Measurements from ENCODE around the gene TPCN2.

The TPCN2 gene

DNA sequence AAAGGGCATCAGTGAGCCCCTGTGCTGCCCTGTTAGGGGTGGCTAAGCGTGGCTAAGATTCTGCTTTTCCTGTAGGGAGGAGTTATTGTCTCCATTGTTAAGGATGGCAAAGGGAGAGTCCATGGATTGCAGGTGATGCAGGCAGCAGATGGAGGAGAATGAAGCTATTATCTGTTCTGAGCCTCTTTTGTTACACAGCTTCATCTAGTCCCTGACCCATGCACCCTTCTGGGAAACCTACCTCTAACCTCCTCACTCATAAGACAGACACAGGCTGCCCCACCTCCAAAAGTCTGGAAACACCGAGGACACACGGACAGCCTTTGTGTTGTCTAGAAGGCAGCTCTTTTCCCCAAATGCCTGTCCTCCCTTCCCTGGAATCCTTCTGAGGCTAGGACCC lies 120.7 kb downstream of the TPCN2 start (continued):
- TF ChIP-seq, protein P1, sequence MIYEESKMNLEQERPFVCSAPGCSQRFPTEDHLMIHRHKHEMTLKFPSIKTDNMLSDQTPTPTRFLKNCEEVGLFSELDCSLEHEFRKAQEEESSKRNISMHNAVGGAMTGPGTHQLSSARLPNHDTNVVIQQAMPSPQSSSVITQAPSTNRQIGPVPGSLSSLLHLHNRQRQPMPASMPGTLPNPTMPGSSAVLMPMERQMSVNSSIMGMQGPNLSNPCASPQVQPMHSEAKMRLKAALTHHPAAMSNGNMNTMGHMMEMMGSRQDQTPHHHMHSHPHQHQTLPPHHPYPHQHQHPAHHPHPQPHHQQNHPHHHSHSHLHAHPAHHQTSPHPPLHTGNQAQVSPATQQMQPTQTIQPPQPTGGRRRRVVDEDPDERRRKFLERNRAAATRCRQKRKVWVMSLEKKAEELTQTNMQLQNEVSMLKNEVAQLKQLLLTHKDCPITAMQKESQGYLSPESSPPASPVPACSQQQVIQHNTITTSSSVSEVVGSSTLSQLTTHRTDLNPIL (CRISPR knock-in tag; IDR thresholded peaks at IDR 0.05; ENCODE audit: low read depth): no peak
- no peak for TF ChIP-seq BACH2 (CRISPR knock-in tag; IDR thresholded peaks at IDR 0.05; ENCODE audit: borderline replicate concordance)
- TF ChIP-seq, protein P2, sequence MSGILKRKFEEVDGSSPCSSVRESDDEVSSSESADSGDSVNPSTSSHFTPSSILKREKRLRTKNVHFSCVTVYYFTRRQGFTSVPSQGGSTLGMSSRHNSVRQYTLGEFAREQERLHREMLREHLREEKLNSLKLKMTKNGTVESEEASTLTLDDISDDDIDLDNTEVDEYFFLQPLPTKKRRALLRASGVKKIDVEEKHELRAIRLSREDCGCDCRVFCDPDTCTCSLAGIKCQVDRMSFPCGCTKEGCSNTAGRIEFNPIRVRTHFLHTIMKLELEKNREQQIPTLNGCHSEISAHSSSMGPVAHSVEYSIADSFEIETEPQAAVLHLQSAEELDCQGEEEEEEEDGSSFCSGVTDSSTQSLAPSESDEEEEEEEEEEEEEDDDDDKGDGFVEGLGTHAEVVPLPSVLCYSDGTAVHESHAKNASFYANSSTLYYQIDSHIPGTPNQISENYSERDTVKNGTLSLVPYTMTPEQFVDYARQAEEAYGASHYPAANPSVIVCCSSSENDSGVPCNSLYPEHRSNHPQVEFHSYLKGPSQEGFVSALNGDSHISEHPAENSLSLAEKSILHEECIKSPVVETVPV (CRISPR knock-in tag; IDR thresholded peaks at IDR 0.05): no peak
- no peak for TF ChIP-seq ZNF70 (CRISPR knock-in tag; IDR thresholded peaks at IDR 0.05)
- no peak for TF ChIP-seq TCF4 (CRISPR knock-in tag; IDR thresholded peaks at IDR 0.05; ENCODE audit: borderline replicate concordance)
- TF ChIP-seq ZFP3 (CRISPR knock-in tag; IDR thresholded peaks at IDR 0.05): no peak
- TF ChIP-seq RARB (CRISPR knock-in tag; IDR thresholded peaks at IDR 0.05): no peak

DNA sequence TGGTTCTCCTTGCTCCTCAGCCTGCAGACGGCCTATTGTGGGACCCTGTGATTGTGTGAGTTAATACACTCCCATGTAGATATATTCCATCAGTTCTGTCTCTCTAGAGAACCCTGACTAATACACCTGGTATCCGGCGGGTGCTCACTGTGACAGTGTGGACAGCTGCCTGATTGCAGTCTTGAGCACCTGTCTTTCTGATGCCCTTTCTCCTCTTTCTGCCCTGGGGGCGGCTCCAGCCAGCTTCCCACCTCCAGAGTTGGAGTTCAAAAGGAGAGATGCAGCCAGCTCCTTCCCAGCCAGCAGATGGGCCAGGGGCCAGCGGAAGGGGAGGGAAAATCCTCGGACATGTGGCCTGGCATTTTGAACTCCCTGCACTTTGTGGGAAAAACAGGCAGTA lies 122.0 kb downstream of the TPCN2 start:
- no peak for TF ChIP-seq ISL1 (CRISPR knock-in tag; IDR thresholded peaks at IDR 0.05)
- TF ChIP-seq, protein P1 (CRISPR knock-in tag; IDR thresholded peaks at IDR 0.05; ENCODE audit: low read depth): no peak
- TF ChIP-seq ZNF8 (CRISPR knock-in tag; IDR thresholded peaks at IDR 0.05): no peak
- TF ChIP-seq ARNTL (CRISPR knock-in tag; IDR thresholded peaks at IDR 0.05; ENCODE audit: borderline replicate concordance, low read depth): no peak
- TF ChIP-seq ZFP30 (CRISPR knock-in tag; IDR thresholded peaks at IDR 0.05): no peak
- no peak for ATAC-seq

DNA sequence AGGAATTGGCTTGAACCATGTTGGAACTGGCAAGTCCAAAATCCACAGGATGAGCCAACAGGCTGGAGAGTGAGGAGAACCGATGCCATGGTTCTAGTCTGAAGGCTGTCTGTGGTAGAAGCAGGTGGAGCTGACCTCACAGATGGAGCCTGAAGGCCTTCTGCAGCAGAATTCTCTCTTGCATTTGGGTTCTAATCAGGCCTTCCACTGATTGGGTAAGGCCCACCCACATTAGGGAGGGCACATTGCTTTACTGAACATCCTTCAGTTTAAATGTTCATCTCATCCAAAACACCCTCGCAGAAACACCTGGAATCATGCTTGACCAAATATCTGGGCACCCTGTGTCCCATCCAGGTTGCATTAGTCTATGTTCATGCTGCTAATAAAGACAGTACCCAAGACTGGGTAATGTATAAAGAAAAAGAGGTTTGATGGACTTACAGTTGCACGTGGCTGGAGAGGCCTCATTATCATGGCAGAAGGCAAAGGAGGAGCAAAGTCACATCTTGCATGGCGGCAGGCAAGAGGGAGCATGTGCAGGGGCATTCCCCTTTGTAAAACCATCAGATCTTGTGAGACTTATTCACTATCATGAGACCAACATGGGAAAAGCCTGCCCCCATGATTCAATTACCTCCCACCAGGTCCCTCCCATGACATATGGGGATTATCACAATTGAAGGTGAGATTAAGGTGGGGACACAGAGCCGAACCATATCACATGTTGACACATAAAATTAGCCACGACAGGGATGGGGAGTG lies 122.9 kb downstream of the TPCN2 start:
- no peak for ATAC-seq
- TF ChIP-seq CSDC2 (CRISPR knock-in tag; IDR thresholded peaks at IDR 0.05) (no peak), BACH2 (CRISPR knock-in tag; IDR thresholded peaks at IDR 0.05; ENCODE audit: borderline replicate concordance) (no peak), ZC3H10 (CRISPR knock-in tag; IDR thresholded peaks at IDR 0.05) (no peak), GLIS3 (CRISPR knock-in tag; IDR thresholded peaks at IDR 0.05) (no peak), ZNF8 (CRISPR knock-in tag; IDR thresholded peaks at IDR 0.05) (no peak), ISL1 (CRISPR knock-in tag; IDR thresholded peaks at IDR 0.05) (no peak), RARB (CRISPR knock-in tag; IDR thresholded peaks at IDR 0.05) (no peak), ZFP3 (CRISPR knock-in tag; IDR thresholded peaks at IDR 0.05) (no peak), ZNF565 (CRISPR knock-in tag; conservative IDR thresholded peaks at IDR 0.05; ENCODE audit: low read depth) (no peak), ZFP30 (CRISPR knock-in tag; IDR thresholded peaks at IDR 0.05) (no peak), TCF4 (CRISPR knock-in tag; IDR thresholded peaks at IDR 0.05; ENCODE audit: borderline replicate concordance) (no peak), PPARA (CRISPR knock-in tag; IDR thresholded peaks at IDR 0.05; ENCODE audit: borderline replicate concordance) (no peak), SNAI2 (CRISPR knock-in tag; IDR thresholded peaks at IDR 0.05) (no peak)
- TF ChIP-seq, protein P3, sequence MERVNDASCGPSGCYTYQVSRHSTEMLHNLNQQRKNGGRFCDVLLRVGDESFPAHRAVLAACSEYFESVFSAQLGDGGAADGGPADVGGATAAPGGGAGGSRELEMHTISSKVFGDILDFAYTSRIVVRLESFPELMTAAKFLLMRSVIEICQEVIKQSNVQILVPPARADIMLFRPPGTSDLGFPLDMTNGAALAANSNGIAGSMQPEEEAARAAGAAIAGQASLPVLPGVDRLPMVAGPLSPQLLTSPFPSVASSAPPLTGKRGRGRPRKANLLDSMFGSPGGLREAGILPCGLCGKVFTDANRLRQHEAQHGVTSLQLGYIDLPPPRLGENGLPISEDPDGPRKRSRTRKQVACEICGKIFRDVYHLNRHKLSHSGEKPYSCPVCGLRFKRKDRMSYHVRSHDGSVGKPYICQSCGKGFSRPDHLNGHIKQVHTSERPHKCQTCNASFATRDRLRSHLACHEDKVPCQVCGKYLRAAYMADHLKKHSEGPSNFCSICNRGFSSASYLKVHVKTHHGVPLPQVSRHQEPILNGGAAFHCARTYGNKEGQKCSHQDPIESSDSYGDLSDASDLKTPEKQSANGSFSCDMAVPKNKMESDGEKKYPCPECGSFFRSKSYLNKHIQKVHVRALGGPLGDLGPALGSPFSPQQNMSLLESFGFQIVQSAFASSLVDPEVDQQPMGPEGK (CRISPR knock-in tag; IDR thresholded peaks at IDR 0.05; ENCODE audit: borderline replicate concordance): no peak

DNA sequence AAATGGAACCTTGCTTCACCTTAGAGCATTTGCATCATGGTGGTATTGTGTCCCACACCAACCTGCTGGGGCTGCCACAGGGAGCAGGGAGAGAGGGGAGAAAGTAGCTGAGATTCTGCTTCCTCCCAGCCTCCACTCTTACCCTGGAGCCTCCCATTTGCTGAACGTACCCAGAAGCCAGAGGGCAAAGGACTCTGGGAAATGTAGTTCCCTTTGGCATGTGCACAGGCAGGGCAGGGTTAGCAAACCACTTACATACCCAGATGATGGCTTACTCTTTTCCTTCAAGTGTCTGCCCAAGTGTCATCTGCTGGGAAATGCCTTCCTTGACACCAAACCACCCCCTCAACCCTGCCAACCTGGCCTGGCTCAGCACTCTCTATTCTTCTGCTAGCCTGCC lies 123.9 kb downstream of the TPCN2 start:
- TF ChIP-seq, protein P2 (CRISPR knock-in tag; IDR thresholded peaks at IDR 0.05): no peak
- TF ChIP-seq CSDC2 (CRISPR knock-in tag; IDR thresholded peaks at IDR 0.05) (no peak), ESRRG (CRISPR knock-in tag; IDR thresholded peaks at IDR 0.05) (no peak), TOX (CRISPR knock-in tag; IDR thresholded peaks at IDR 0.05; ENCODE audit: borderline replicate concordance) (no peak), ZFP30 (CRISPR knock-in tag; IDR thresholded peaks at IDR 0.05) (no peak), ISL1 (CRISPR knock-in tag; IDR thresholded peaks at IDR 0.05) (no peak), PPARA (CRISPR knock-in tag; IDR thresholded peaks at IDR 0.05; ENCODE audit: borderline replicate concordance) (no peak), ZNF8 (CRISPR knock-in tag; IDR thresholded peaks at IDR 0.05) (no peak)
- TF ChIP-seq, protein P3 (CRISPR knock-in tag; IDR thresholded peaks at IDR 0.05; ENCODE audit: borderline replicate concordance): no peak
- ATAC-seq: peak; percentile 66; the same call in 2 of the 3 replicates
